ENCODE data around the gene LGALS9B.
"Not testable (repeated sequence)": the region's sequence is repeated elsewhere in the genome, so short reads cannot be mapped to it uniquely, and the experiment has no call there.

LGALS9B gene

DNA sequence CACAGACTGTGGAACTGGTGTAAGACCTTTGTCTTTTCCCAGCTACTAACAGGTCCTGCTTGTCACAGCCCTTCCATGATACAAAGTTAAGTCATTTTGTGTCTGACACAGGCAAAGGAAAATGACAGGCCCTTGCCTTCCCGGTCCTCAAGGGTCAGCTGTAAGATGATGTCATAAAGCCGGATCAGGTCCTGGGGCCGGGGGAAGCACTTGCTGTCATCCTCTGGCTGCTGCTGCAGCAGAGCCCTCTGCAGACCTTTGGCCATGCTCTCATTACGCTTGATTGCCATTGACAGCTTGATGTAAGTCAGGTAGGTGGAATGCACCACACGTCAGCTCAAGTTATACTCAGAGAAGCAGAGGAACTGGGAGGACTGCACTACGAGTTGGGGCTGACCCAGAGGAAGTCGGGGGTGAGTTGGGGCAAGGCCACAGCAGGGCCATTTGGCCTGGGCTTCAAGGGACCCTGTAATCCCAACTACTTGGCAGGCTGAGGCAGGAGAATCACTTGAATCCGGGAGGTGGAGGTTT is 50.9 kb downstream of the LGALS9B start:
- H3K4me1 ChIP-seq (ENCODE audit: control insufficient read depth, insufficient read depth, low read length); H3K27me3 ChIP-seq (ENCODE audit: control insufficient read depth, insufficient read depth, low read length); H3K4me3 ChIP-seq (ENCODE audit: low read length); DNase-seq (ENCODE audit: low read depth, low spot score); H3K9me3 ChIP-seq (ENCODE audit: control insufficient read depth, insufficient read depth, low read length); H3K27ac ChIP-seq (ENCODE audit: low read length); H3K36me3 ChIP-seq (ENCODE audit: control insufficient read depth, insufficient read depth, low read length): not testable (repeated sequence)
- WGBS (ENCODE audit: insufficient coverage, insufficient read length): no CpG with 5 or more reads among the region's 8 CpGs

DNA sequence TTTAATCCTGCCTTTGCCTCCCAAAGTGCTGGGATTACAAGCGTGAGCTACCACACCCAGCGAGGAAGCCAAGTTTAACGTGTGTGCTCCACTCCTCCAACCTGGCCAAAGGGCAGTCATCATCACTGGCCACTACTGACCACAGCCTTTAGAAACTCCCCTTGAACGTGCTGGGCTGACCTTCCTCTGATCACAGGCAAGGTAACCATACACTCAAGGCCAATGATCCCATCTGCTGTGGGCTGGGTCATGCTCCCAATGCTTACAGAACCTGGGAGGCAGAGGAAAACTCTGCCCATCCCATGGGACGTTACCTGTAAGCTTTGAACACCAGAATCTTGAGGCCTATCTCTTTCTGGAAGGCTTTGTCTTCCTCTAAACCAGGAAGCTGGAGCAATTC is 51.9 kb downstream of the LGALS9B start:
- H3K36me3 ChIP-seq (ENCODE audit: control insufficient read depth, insufficient read depth, low read length); H3K4me3 ChIP-seq (ENCODE audit: low read length); H3K4me1 ChIP-seq (ENCODE audit: control insufficient read depth, insufficient read depth, low read length); DNase-seq (ENCODE audit: low read depth, low spot score); H3K27ac ChIP-seq (ENCODE audit: low read length); H3K9me3 ChIP-seq (ENCODE audit: control insufficient read depth, insufficient read depth, low read length); H3K27me3 ChIP-seq (ENCODE audit: control insufficient read depth, insufficient read depth, low read length): not testable (repeated sequence)
- no CpG with 5 or more reads among the region's 5 CpGs for WGBS (ENCODE audit: insufficient coverage, insufficient read length)

DNA sequence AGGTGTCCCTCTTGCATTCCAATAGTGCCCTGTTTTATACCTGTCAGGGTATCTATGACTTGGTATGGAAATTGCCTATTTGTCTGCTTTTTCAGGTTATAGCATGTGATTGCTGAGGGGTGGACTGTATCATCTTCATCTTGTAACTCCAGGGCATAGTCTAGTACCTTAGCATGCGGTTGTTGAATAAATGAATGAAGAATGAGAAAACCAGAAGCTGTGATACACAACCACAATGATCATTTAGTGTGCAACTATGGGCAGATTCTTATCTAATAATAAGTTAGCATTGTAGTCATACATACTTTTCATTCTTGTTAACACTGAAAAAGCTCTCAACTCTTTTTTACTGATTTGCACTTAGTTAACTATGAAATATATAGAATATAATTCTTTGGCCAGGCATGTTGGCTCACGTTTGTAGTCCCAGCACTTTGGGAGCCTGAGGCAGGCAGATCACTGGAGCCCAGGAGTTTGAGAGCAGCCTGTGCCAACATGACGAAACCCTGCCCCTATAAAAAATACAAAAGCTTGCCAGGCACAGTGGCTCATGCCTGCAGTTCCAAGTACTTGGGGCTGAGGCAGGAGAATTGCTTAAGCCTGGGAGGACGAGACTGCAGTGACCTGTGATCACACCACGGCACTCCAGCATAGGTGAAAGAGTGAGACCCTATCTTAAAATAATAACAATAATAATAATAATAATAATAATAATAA is 65.9 kb downstream of the LGALS9B start:
- not testable (repeated sequence) for DNase-seq (ENCODE audit: low read depth, low spot score); H3K9me3 ChIP-seq (ENCODE audit: control insufficient read depth, insufficient read depth, low read length); H3K4me3 ChIP-seq (ENCODE audit: low read length); H3K36me3 ChIP-seq (ENCODE audit: control insufficient read depth, insufficient read depth, low read length); H3K4me1 ChIP-seq (ENCODE audit: control insufficient read depth, insufficient read depth, low read length); H3K27me3 ChIP-seq (ENCODE audit: control insufficient read depth, insufficient read depth, low read length); H3K27ac ChIP-seq (ENCODE audit: low read length)
- WGBS (ENCODE audit: insufficient coverage, insufficient read length): no CpG with 5 or more reads among the region's 5 CpGs

DNA sequence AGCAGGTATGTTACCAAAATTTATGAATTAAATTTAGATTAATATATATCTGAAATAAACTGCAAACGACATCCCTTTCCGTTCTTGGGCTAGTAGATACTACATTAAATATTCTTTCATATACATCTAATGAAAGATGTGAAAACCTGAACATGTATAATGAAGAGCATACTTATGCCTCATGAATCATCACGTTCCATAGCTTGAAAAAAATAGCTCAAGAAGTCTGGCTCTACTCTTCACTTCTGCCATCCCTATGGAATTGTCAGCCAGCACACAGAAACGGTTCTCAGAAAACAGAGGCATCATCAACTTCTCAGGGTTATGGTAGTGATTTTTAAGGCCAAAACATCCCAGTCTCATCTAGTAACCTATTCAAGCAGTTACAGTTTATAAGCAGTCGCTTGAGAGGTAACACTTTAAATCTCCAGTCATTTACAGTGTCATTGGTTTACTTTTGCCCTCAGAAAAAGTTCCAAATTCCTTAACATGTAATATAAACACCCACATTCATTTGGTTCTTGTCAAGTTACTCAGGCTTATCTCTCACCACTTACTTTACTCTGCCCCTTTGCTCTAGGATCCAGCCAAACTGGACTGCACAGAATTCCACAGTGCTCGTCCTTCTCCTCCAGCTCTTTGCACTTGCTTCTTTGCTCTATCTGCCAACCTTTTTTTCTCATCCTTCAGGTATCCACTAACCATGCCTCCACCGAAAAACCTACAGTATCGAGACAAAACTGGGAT is 66.6 kb downstream of the LGALS9B start:
- not testable (repeated sequence) for H3K36me3 ChIP-seq (ENCODE audit: control insufficient read depth, insufficient read depth, low read length); H3K9me3 ChIP-seq (ENCODE audit: control insufficient read depth, insufficient read depth, low read length); H3K27me3 ChIP-seq (ENCODE audit: control insufficient read depth, insufficient read depth, low read length); H3K27ac ChIP-seq (ENCODE audit: low read length); H3K4me3 ChIP-seq (ENCODE audit: low read length); DNase-seq (ENCODE audit: low read depth, low spot score); H3K4me1 ChIP-seq (ENCODE audit: control insufficient read depth, insufficient read depth, low read length)
- no CpG with 5 or more reads among the region's 8 CpGs for WGBS (ENCODE audit: insufficient coverage, insufficient read length)

Measured in iPS DF 6.9 (cell line).